VCaP (cell line): ENCODE measurements around the gene TSC1.

Source experiments
- H3K27ac ChIP-seq: fragments of 450-650 bp; 2 replicates; pipeline ENCODE4 v1.5.1; 2017
- CTCF ChIP-seq: fragments of 450-650 bp; conservative IDR thresholded peaks from 2 replicates; pipeline ENCODE4 v1.5.1; 2017; ENCODE audit warnings: mild to moderate bottlenecking, moderate library complexity

Gene TSC1

GRCh38 chr9:132927704-132928103 lies 16.7 kb downstream of the TSC1 start:
- no peak for TF ChIP-seq CTCF
- no peak overlapping the region for H3K27ac ChIP-seq

DNA sequence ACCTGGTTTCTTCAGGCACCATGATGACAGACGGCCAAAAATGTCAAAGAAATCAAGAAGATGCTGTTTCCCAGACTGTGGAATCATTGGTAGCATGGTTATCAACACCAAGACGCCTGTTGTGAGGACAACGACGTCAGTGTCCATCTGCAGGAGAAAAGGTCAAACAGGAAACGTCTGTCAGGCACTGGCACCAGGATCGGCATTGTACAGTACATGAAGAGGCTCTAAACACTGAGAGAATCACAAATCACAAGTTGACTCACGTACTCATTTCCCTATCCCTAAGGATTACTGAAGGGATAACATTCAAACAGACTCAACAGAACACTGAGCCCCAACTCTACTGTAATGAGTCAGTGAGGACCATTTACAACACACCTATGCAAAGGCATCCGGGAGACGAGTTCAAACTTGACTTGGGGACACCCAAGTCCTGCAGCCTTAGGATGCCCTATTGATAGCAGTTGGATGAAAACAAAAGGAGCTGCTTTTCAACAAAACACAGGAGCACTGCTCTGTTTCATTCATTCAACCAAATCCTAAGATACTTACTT lies 21.0 kb downstream of the TSC1 start:
- TF ChIP-seq CTCF = no peak
- peak overlapping the region; percentile 64 for H3K27ac ChIP-seq

- H3K27ac ChIP-seq = no peak overlapping the region
- TF ChIP-seq CTCF = no peak
Measured at GRCh38 chr9:132919614-132920268, 24.7 kb downstream of the TSC1 start.

DNA sequence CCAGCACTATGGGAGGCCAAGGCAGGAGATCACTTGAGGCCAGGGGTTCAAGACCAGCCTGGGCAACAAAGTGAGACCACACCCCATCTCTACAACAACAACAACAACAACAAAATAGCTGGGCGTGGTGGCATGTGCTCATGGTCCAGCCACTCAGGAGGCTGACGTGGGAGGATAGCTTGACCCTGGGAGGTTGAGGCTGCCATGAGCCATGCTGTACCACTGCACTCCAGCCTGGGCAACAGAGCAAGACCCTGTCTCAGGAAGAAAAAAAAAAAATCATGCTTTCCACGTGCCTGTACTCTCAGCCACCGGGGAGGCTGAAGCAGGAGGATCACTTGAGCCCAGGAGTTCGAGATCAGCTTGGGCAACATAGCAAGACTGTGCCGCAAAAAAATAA lies 29.5 kb downstream of the TSC1 start:
- H3K27ac ChIP-seq = no peak overlapping the region
- TF ChIP-seq CTCF = no peak

DNA sequence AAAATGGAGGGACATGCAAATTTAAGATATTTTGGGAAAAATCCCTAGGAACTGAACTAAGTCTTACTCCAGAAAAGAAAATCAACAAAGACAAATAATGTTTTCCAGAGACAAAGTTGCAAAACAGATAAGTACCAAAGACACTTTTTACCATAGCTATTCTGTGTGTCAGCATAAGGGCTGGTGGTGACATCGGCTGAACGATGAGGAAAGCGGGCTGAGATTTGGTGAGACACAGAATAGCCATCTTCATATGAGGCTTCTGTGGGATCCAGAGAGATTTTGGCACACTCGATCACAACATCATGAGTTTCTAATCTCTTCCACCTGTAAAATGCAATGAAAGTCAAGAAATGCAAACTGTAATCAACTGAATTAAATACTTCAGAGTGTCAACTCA lies 32.3 kb downstream of the TSC1 start:
- no peak overlapping the region for H3K27ac ChIP-seq
- TF ChIP-seq CTCF = no peak

DNA sequence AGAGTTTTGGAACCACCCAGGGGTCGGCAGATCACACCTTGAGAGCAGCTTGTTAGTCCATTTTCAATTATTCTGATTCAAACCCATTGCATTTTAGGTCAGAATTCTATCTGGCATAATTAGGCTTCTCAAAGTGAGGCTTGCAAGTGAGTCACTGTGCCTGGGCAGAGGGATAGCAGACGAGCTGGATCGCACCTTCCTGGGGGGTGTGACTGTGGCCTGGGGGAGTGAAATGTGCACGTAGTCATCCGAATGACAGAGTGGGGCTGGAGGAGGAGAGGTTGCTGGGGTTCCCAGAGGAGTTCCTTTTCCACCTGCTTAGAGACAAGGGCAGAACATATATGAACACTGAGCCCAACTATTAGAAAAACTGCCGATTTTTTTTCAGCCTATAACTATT lies 34.0 kb downstream of the TSC1 start:
- H3K27ac ChIP-seq = peak overlapping the region; percentile 43

GRCh38 chr9:132909311-132909710 lies 35.1 kb downstream of the TSC1 start:
- TF ChIP-seq CTCF = no peak
- H3K27ac ChIP-seq = peak overlapping the region; percentile 43

More for the DNA sequence above, 34.0 kb downstream of the TSC1 start:
- TF ChIP-seq CTCF = no peak
